Measurements from ENCODE around the gene MAL.

DNA sequence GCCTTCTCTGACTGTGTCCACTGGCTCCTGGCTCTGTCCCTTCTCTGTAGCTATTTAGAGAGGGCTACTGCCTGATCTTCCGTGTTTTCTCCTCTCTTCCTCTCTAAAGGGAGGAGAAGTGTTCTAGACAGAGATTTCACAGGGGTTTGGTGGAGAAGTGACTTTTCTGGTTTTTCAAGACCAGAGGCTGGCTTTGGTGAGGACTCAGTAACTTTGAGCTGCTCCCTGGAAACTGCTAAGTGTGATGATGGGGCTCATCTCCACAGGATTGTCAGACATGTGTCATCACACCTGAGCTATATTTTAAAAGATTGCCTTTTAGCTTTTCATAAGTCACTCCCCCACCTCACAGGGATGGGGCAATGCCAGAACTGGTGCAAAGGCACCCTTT is 6.2 kb downstream of the MAL start:
- no peak for TF ChIP-seq CTCF (IDR thresholded peaks at IDR 0.05)
- TF ChIP-seq POLR2A (IDR thresholded peaks at IDR 0.05), result no peak

Measured in Peyer's patch (tissue), 4 donors.